ENCODE measurements around the gene IGDCC3.

DNA sequence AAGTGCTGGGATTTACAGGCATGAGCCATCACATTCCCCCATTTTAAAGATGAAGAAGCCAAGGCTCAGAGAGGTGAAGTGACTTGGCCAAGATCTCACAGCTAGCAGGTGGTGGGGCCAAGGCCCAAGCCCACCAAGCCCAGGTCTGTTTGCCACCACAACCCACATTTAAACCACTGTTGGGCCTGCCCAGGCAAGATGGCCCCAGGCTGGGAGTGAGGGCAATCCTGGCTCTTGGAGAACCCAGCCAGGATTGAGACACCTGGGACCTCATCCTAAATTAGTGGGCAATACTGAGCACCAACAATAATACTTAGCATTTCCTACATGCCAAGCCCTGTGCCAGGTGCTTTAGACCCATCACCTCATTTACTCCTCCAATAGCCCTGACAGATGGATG lies 6.9 kb downstream of the IGDCC3 start:
- TF ChIP-seq IRF1 (CRISPR knock-in tag; IDR thresholded peaks at IDR 0.05) = no peak
- TF ChIP-seq CTCF (IDR thresholded peaks at IDR 0.05) = no peak
- TF ChIP-seq, protein P1, sequence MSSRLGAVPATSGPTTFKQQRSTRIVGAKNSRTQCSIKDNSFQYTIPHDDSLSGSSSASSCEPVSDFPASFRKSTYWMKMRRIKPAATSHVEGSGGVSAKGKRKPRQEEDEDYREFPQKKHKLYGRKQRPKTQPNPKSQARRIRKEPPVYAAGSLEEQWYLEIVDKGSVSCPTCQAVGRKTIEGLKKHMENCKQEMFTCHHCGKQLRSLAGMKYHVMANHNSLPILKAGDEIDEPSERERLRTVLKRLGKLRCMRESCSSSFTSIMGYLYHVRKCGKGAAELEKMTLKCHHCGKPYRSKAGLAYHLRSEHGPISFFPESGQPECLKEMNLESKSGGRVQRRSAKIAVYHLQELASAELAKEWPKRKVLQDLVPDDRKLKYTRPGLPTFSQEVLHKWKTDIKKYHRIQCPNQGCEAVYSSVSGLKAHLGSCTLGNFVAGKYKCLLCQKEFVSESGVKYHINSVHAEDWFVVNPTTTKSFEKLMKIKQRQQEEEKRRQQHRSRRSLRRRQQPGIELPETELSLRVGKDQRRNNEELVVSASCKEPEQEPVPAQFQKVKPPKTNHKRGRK (CRISPR knock-in tag; IDR thresholded peaks at IDR 0.05; ENCODE audit: borderline replicate concordance) = no peak
- TF ChIP-seq, protein P2, sequence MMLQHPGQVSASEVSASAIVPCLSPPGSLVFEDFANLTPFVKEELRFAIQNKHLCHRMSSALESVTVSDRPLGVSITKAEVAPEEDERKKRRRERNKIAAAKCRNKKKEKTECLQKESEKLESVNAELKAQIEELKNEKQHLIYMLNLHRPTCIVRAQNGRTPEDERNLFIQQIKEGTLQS (CRISPR knock-in tag; conservative IDR thresholded peaks at IDR 0.05) = no peak
- TF ChIP-seq KAT7 (CRISPR knock-in tag; IDR thresholded peaks at IDR 0.05; ENCODE audit: borderline replicate concordance) = no peak
